PFSK-1 (cell line): Measurements from ENCODE around the gene VENTX.

Experiments
- POLR2AphosphoS5 ChIP-seq: IDR thresholded peaks from 2 replicates; pipeline ENCODE4 v1.6.1; 2012; ENCODE audit warnings: low read depth, mild to moderate bottlenecking, control low read depth, low read length, moderate library complexity
- REST ChIP-seq, 2 experiments: IDR thresholded peaks; 2 replicates each; pipeline versions ENCODE4 v1.6.1 to v1.8.0; 2011 to 2012; ENCODE audit warnings: low read depth in 2 of 2, low read length in 2 of 2, control low read depth in 1 of 2, inconsistent platforms in 1 of 2, mild to moderate bottlenecking in 1 of 2, moderate library complexity in 1 of 2; ENCODE audit not compliant: insufficient read depth in 1 of 2
- SIN3A ChIP-seq: IDR thresholded peaks from 2 replicates; pipeline ENCODE4 v1.6.1; 2012; ENCODE audit warnings: mild to moderate bottlenecking, low read length, moderate library complexity, borderline replicate concordance; ENCODE audit not compliant: insufficient read depth

- no peak for TF ChIP-seq POLR2AphosphoS5
- no peak for TF ChIP-seq REST (IDR thresholded peaks at IDR 0.05; ENCODE audit: insufficient read depth in 1 of 2, low read depth in 2 of 2, low read length in 2 of 2)
- no peak for TF ChIP-seq SIN3A
Measured at GRCh38 chr10:133190225-133190624, 47.4 kb upstream of the VENTX start.
